Right lobe of liver (tissue), 6 donors: ENCODE measurements around the gene TENM4. TPM values are rescaled to one million over a fixed set of nuclear protein-coding genes. Genes with fewer than 3 reads are reported as not detected.

ENCODE experiments used
- ATAC-seq, 4 donors: fragments of 200-7000 bp; cut with Tn5 transposase; one replicate each; pipeline ENCODE4 v1.9.1; 2020; ENCODE audit warnings: mild to moderate bottlenecking in 4 of 4, moderate library complexity in 4 of 4
- DNase-seq, 3 donors: peaks; one replicate each; pipeline ENCODE4 v3.0.0-alpha.2; 2020
- H3K27ac ChIP-seq, 3 donors: fragments of 200-600 bp; one replicate each; pipeline ENCODE4 v1.8.0; 2022
- H3K27me3 ChIP-seq, 2 donors: fragments of 200-600 bp; one replicate each; pipeline ENCODE4 v1.8.0; 2022
- H3K36me3 ChIP-seq, 4 donors: fragments of 200-600 bp; sonication (generic) in 1 of 4; one replicate each; pipeline versions ENCODE4 v1.5.1 to v1.8.0; 2017 to 2022; ENCODE audit warnings: control low read depth in 1 of 4
- H3K4me1 ChIP-seq, 4 donors: fragments of 200-600 bp; sonication (generic) in 1 of 4; one replicate each; pipeline versions ENCODE4 v1.5.1 to v1.8.0; 2017 to 2022; ENCODE audit warnings: control low read depth in 1 of 4
- H3K4me3 ChIP-seq, 3 donors: fragments of 200-600 bp; one replicate each; pipeline ENCODE4 v1.8.0; 2022
- H3K9me3 ChIP-seq, 4 donors: fragments of 200-600 bp; sonication (generic) in 1 of 4; one replicate each; pipeline versions ENCODE4 v1.5.1 to v1.8.0; 2017 to 2022; ENCODE audit warnings: control low read depth in 1 of 4
- POLR2A ChIP-seq: fragments of 450-650 bp; IDR thresholded peaks from one replicate; pipeline ENCODE4 v1.6.1; 2017; ENCODE audit warnings: antibody characterized with exemption, mild to moderate bottlenecking
- WGBS: methylation state at CpG from one replicate; pipeline ENCODE4 v1.1.6; 2018; ENCODE audit warnings: low coverage, low lambda C conversion rate; ENCODE audit not compliant: insufficient coverage; ENCODE audit errors: missing lambda C conversion rate; 5-methylcytosine and 5-hydroxymethylcytosine counted together
- intact Hi-C, 2 donors: fragments of 100-400 bp; cut with DNase I; formaldehyde crosslinking; loops; one replicate each; pipeline versions ENCODE4 v1.11.2 to v1.14.1; 2022
- total RNA-seq, 6 experiments: library from RNA; depleted of rRNA in 2 of 6; stranded (reverse); fragments of >200 nt in 2 of 6; fragmentation: NEBNext Ultra II Directional in 3 of 6; extraction: Animal tissue kit (Norgen Biotek cat#: 25700) in 3 of 6; gene quantifications; one replicate each; pipeline versions ENCODE4 v1.1.0 to v1.2.4, GENCODE V29; 2016 to 2023
- TF ChIP-seq, protein P1 (sequence below), 4 donors: fragments of 200-600 bp in 3 of 4; fragments of 450-650 bp in 1 of 4; IDR thresholded peaks; one replicate each; pipeline versions ENCODE4 v1.5.1 to v1.8.0; 2016 to 2022; ENCODE audit warnings: antibody characterized with exemption in 4 of 4, mild to moderate bottlenecking in 2 of 4
- donor health status: DM: no; HTN: yes; CAD: no.
- donor health status: DM: no; HTN: no; CAD: no.
- donor health status: DM: no; HTN: no; CAD: no.
- donor health status: DM: no; HTN: yes; CAD: no.
- donor health status: DM: no; HTN: yes; CAD: no.

TENM4 gene
- total RNA-seq, 6 experiments from 2014 or later: 0.04 to 0.58 (median 0.14) TPM; not detected in 2

DNA sequence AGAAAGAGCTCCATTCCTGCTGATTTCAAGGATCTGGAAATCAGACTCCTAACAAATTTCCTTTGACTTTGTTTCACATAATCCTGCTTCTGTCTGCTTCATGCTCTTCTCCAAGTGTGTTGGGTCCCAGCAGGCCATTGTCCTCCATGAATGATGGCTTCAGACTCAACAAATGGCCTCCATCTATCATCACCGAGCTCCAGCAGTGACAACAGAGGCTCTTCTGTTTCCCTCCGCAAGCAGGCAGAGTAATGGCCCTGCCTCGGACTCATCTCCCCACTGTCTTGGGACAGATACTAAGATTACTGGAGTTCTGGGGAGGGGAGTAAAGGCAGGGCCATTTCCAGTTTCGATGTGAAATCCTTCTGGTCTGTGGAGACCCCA, 127.3 kb downstream of the TENM4 start:
- WGBS: 37% methylated on average over 4 of the region's 4 CpGs
- H3K9me3 ChIP-seq: no peaks in the 10 kb centered on the region
- DNase-seq (no peak), ATAC-seq (no peak)
- intact Hi-C loops: no loop called here
- no peaks in the 10 kb centered on the region for H3K27me3 ChIP-seq
- no peaks in the 10 kb centered on the region for H3K4me1 ChIP-seq
- H3K36me3 ChIP-seq: no peaks in the 10 kb centered on the region
- H3K27ac ChIP-seq: no peak overlapping the region
- no peak overlapping the region for H3K4me3 ChIP-seq
- no peak for TF ChIP-seq POLR2A
- TF ChIP-seq, protein P1, sequence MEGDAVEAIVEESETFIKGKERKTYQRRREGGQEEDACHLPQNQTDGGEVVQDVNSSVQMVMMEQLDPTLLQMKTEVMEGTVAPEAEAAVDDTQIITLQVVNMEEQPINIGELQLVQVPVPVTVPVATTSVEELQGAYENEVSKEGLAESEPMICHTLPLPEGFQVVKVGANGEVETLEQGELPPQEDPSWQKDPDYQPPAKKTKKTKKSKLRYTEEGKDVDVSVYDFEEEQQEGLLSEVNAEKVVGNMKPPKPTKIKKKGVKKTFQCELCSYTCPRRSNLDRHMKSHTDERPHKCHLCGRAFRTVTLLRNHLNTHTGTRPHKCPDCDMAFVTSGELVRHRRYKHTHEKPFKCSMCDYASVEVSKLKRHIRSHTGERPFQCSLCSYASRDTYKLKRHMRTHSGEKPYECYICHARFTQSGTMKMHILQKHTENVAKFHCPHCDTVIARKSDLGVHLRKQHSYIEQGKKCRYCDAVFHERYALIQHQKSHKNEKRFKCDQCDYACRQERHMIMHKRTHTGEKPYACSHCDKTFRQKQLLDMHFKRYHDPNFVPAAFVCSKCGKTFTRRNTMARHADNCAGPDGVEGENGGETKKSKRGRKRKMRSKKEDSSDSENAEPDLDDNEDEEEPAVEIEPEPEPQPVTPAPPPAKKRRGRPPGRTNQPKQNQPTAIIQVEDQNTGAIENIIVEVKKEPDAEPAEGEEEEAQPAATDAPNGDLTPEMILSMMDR (IDR thresholded peaks at IDR 0.05): no peak

DNA sequence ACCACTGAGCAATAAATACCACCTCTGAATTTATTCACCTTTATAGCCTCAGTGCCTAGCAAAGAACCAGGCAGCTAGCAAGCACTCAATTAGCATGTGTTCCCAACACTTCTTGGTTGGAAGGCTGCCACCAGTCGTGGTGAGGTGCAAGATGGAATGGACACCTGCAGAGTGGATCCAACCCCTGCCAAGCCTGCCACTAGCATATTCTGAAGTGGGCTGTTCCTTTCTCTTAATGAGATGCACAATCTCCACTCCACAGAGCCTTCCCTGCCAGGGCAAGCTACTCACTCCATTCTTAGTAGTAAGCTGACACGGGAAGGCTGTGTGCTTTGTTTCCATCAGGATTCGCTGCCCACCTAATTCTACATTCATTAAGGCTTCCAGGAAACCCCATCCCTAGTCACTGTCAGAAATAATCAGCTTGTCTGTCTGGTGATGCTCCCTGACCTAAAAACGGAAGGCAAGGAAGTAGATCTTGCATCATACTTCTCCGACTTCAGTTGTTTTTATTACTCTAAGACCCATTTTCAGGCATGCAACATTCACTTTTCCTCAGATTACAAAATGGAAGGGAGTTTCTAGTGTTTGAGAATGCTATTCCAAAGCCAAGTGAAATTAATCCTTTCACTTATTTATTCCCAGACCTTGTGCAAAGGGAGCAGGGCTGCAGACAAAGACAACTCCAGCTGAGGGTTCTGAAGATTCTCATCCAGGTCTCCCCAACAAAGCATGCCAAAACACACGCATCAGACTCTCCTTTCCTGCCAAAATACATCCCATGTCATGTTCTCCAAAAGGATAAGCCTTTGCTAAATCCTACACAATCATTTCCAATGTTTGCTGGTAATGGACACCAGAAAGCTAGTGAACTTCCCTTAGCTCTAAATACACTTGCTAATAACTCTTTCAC, 128.0 kb downstream of the TENM4 start:
- 33% methylated on average over 5 of the region's 6 CpGs for WGBS
- DNase-seq: no peak
- ATAC-seq: no peak

DNA sequence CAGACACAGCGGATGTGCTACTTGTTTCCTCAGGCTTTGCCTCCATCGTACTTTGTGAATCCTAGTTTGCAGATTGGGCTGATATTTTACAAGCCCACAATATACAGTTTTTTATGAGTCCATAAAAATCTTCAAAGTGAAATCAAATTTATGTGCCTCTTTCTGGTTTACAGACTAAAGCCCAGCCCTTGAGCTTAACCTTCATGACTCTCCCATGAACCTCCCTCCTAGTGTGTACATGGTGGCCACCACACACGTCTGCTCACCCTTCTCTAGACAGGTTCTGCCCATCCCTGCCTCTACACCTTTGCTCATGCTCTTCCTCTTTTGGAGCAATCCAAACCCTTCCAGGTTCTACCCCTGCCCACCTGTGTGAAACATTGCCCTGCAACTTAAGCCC, 129.4 kb downstream of the TENM4 start:
- TF ChIP-seq, protein P1 (IDR thresholded peaks at IDR 0.05): no peak
- no peak for TF ChIP-seq POLR2A
- WGBS: 80% methylated on average over 3 of the region's 3 CpGs
- intact Hi-C loops: no loop called here
- ATAC-seq (no peak), DNase-seq (no peak)
- no peaks in the 10 kb centered on the region for H3K9me3 ChIP-seq
- H3K27me3 ChIP-seq: no peaks in the 10 kb centered on the region
- no peaks in the 10 kb centered on the region for H3K36me3 ChIP-seq
- H3K4me3 ChIP-seq: no peak overlapping the region
- no peak overlapping the region for H3K27ac ChIP-seq
- H3K4me1 ChIP-seq: no peaks in the 10 kb centered on the region

More for the DNA sequence above, 128.0 kb downstream of the TENM4 start:
- Histone ChIP-seq H3K9me3 (no peaks in the 10 kb centered on the region), H3K36me3 (no peaks in the 10 kb centered on the region), H3K4me1 (no peaks in the 10 kb centered on the region), H3K27me3 (no peaks in the 10 kb centered on the region), H3K4me3 (no peak overlapping the region), H3K27ac (no peak overlapping the region)
- TF ChIP-seq POLR2A: no peak
- TF ChIP-seq, protein P1 (IDR thresholded peaks at IDR 0.05): no peak
- intact Hi-C loops: no loop called here

DNA sequence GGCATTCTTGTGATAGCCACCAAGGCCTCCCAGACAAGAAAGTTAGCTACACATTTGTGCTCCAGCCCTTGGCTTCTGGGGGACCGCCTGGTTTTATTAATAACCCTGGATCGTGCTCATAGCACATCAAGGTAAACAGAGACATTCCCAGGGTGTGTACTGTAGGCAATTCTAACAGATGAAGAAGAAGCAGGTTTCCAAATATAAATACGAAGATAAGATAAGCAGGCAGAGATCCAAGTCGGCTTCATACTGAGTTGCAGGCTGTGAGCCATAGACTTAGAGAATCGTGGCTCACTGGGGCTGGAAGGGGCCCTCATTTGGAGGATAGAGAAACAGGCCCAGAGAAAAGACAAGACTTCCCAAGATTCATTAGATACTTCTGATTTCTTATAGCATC, 131.4 kb downstream of the TENM4 start:
- ATAC-seq: no peak

More for the DNA sequence above, 131.4 kb downstream of the TENM4 start:
- Histone ChIP-seq H3K4me1 (no peaks in the 10 kb centered on the region), H3K4me3 (no peak overlapping the region), H3K27ac (no peak overlapping the region), H3K27me3 (no peaks in the 10 kb centered on the region), H3K36me3 (no peaks in the 10 kb centered on the region), H3K9me3 (no peaks in the 10 kb centered on the region)
- no peak for TF ChIP-seq POLR2A
- TF ChIP-seq, protein P1 (IDR thresholded peaks at IDR 0.05): no peak
- intact Hi-C loops: no loop called here
- WGBS: 18% methylated on average over 5 of the region's 5 CpGs
- DNase-seq: no peak
